ENCODE results near the gene WHRN.

- TF ChIP-seq POLR2AphosphoS5 (IDR thresholded peaks at IDR 0.05; ENCODE audit: low read depth, low read length): no peak
- no peak for TF ChIP-seq TAF1 (IDR thresholded peaks at IDR 0.05; ENCODE audit: borderline replicate concordance, insufficient read depth, low read length)
- no peak for TF ChIP-seq REST (IDR thresholded peaks at IDR 0.05; ENCODE audit: insufficient read depth in 1 of 2, low read depth in 2 of 2, low read length in 2 of 2)
Observed at GRCh38 chr9:114470581-114470980, 34.7 kb downstream of the WHRN start.
